ENCODE results near the gene ENPP6. TPM values are rescaled to one million over a fixed set of nuclear protein-coding genes. Genes with fewer than 3 reads are reported as not detected.
A peak's percentile ranks its signal among the peaks of the same experiment; 100 is the strongest.

The ENPP6 gene
- total and polyA plus RNA-seq, 2 donors = 1.2 to 1.9 TPM

GRCh38 chr4:184096561-184097240, 121.0 kb downstream of the ENPP6 start:
- Histone ChIP-seq H3K27ac (ENCODE audit: low read depth) (no peak overlapping the region), H3K36me3 (ENCODE audit: insufficient read depth) (no peaks in the 10 kb centered on the region)
- peak; percentile 87 for DNase-seq (ENCODE audit: extremely low spot score)

GRCh38 chr4:184094532-184095159, 123.0 kb downstream of the ENPP6 start:
- H3K4me3 ChIP-seq (ENCODE audit: low read depth, low read length) = no peak overlapping the region
- 40% methylated on average over 8 of the region's 8 CpGs for WGBS
- DNase-seq (ENCODE audit: extremely low spot score) = peak; percentile 25
- H3K27ac ChIP-seq (ENCODE audit: low read depth) = no peak overlapping the region
- H3K36me3 ChIP-seq (ENCODE audit: insufficient read depth) = no peaks in the 10 kb centered on the region
- H3K4me1 ChIP-seq (ENCODE audit: insufficient read depth) = no peaks in the 10 kb centered on the region

More at GRCh38 chr4:184096561-184097240, 121.0 kb downstream of the ENPP6 start:
- Histone ChIP-seq H3K4me3 (ENCODE audit: low read depth, low read length) (peak overlapping the region; percentile 10), H3K4me1 (ENCODE audit: insufficient read depth) (no peaks in the 10 kb centered on the region)
- whole genome bisulfite sequencing = 33% methylated on average over 13 of the region's 13 CpGs

DNA sequence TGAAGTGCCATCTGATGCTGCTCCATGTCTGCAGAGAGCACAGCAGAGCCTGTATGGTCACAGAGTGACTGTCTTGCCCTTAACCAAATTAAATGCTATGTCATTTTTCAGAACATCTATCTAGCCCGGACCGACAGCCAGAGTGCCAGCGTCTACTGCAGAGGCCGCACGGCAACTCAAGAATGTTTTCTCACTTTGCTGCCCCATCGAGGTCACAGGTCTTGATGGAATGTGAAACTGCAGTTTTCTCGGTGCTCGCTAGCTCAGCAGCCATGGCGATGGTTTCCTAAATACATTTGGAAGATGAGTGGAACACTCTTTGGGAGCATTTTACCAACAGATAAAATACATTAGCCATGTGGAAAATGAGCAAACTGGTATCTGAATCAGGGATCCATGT, 125.7 kb downstream of the ENPP6 start:
- H3K36me3 ChIP-seq (ENCODE audit: insufficient read depth) = no peaks in the 10 kb centered on the region
- no peak overlapping the region for H3K27ac ChIP-seq (ENCODE audit: low read depth)
- DNase-seq (ENCODE audit: extremely low spot score) = no peak
- no peaks in the 10 kb centered on the region for H3K4me1 ChIP-seq (ENCODE audit: insufficient read depth)
- WGBS = 88% methylated on average over 9 of the region's 9 CpGs
- H3K4me3 ChIP-seq (ENCODE audit: low read depth, low read length) = no peak overlapping the region

GRCh38 chr4:184090571-184090970, 127.1 kb downstream of the ENPP6 start:
- no peak overlapping the region for H3K27ac ChIP-seq (ENCODE audit: low read depth)
- no peak for DNase-seq (ENCODE audit: extremely low spot score)
- no peaks in the 10 kb centered on the region for H3K4me1 ChIP-seq (ENCODE audit: insufficient read depth)
- 87% methylated on average over 3 of the region's 3 CpGs for WGBS
- H3K4me3 ChIP-seq (ENCODE audit: low read depth, low read length) = no peak overlapping the region
- no peaks in the 10 kb centered on the region for H3K36me3 ChIP-seq (ENCODE audit: insufficient read depth)

GRCh38 chr4:184080674-184081073, 137.0 kb downstream of the ENPP6 start:
- WGBS = 70% methylated on average over 8 of the region's 8 CpGs
- Histone ChIP-seq H3K4me1 (ENCODE audit: insufficient read depth) (no peaks in the 10 kb centered on the region), H3K36me3 (ENCODE audit: insufficient read depth) (no peaks in the 10 kb centered on the region), H3K4me3 (ENCODE audit: low read depth, low read length) (no peak overlapping the region), H3K27ac (ENCODE audit: low read depth) (no peak overlapping the region)
- DNase-seq (ENCODE audit: extremely low spot score) = no peak

- H3K36me3 ChIP-seq (ENCODE audit: insufficient read depth) = no peaks in the 10 kb centered on the region
- DNase-seq (ENCODE audit: extremely low spot score) = no peak
- WGBS = 94% methylated on average over 5 of the region's 5 CpGs
- no peak overlapping the region for H3K4me3 ChIP-seq (ENCODE audit: low read depth, low read length)
- no peaks in the 10 kb centered on the region for H3K4me1 ChIP-seq (ENCODE audit: insufficient read depth)
- H3K27ac ChIP-seq (ENCODE audit: low read depth) = no peak overlapping the region
These were observed 142.8 kb downstream of the ENPP6 start for GRCh38 chr4:184074677-184075388.

- H3K27ac ChIP-seq (ENCODE audit: low read depth) = no peak overlapping the region
- DNase-seq (ENCODE audit: extremely low spot score) = no peak
- H3K4me1 ChIP-seq (ENCODE audit: insufficient read depth) = no peaks in the 10 kb centered on the region
- no peaks in the 10 kb centered on the region for H3K36me3 ChIP-seq (ENCODE audit: insufficient read depth)
- WGBS = 63% methylated on average over 9 of the region's 9 CpGs
- H3K4me3 ChIP-seq (ENCODE audit: low read depth, low read length) = no peak overlapping the region
These were observed 149.6 kb downstream of the ENPP6 start for GRCh38 chr4:184067931-184068554.

DNA sequence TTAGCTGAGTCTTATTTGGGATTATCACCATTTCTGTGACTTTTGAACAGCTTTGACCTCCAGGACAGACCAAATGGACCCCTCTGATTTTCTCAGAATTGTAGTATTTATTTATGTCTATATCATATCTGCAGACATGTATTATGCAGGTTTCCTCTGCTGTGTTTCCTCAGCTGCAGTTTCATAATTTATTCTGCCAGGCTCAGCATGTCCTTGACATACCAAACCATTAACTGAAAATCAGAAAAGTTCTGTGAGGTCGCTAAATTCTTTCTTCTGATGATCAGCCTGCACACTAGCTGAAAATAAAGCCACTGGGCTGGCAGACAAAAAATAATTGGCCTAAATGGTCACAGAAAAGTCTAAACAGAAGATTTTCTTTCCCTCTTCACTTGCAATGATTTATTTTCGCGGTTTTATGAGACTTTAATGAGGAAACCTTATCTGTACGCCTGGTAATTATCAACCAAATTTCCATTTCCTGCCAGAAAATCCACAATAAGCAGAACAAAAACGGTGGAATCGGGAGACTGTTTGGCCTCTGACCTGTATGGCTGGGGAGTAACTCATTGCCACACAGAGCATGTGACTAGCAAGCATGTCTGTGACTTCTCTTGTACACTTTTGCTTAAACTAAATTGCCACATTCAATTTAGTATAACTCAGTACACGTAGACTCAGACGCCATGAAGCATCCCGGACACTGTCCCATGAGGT, 150.9 kb downstream of the ENPP6 start:
- Histone ChIP-seq H3K4me1 (ENCODE audit: insufficient read depth) (no peaks in the 10 kb centered on the region), H3K4me3 (ENCODE audit: low read depth, low read length) (no peak overlapping the region), H3K27ac (ENCODE audit: low read depth) (no peak overlapping the region), H3K36me3 (ENCODE audit: insufficient read depth) (no peaks in the 10 kb centered on the region)
- no peak for DNase-seq (ENCODE audit: extremely low spot score)
- WGBS = 32% methylated on average over 9 of the region's 9 CpGs

DNA sequence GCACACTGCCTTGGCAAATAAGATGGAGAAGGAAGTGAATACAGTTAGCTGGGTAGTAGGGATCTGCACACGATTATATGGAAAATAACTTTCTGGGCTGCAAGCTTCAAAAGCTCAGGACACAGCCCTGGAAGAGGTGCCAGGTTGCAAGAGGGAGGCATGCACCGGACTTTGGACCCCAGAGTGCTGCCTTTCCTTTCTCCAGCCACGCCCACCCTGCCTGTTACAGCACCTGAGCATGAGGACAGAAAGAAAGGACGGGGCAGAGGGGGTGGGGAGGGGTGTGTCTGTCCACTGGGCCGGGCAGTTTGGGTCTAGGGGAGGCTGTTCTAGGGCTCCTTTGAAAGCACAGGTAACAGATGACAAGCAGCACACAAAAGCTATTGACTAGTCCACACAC, 152.8 kb downstream of the ENPP6 start:
- H3K27ac ChIP-seq (ENCODE audit: low read depth) = no peak overlapping the region
- DNase-seq (ENCODE audit: extremely low spot score) = no peak
- H3K4me3 ChIP-seq (ENCODE audit: low read depth, low read length) = no peak overlapping the region
- WGBS = 92% methylated on average over 5 of the region's 5 CpGs
- no peaks in the 10 kb centered on the region for H3K4me1 ChIP-seq (ENCODE audit: insufficient read depth)
- H3K36me3 ChIP-seq (ENCODE audit: insufficient read depth) = no peaks in the 10 kb centered on the region

DNA sequence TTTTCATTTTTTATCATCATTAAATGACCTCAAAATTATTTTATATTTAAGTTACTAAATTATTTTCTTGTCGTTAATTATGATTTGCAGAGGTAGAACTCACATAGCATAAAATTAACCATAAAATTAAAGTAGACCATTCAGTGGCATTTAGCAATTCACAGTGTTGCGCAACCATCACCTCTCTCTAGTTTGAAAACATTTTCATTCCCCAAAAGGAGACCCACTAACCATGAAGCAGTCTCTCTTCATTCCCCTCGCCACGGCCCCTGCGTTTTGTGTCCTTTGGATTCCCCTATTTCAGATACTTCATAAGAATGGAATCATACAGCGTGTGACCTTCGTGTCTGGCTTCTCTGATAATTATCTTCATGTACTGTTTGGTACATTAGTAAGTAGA, 154.9 kb downstream of the ENPP6 start:
- no peak for DNase-seq (ENCODE audit: extremely low spot score)
- H3K27ac ChIP-seq (ENCODE audit: low read depth) = no peak overlapping the region
- WGBS = 94% methylated on average over 7 of the region's 7 CpGs
- H3K36me3 ChIP-seq (ENCODE audit: insufficient read depth) = no peaks in the 10 kb centered on the region
- no peak overlapping the region for H3K4me3 ChIP-seq (ENCODE audit: low read depth, low read length)
- no peaks in the 10 kb centered on the region for H3K4me1 ChIP-seq (ENCODE audit: insufficient read depth)

- Histone ChIP-seq H3K27ac (ENCODE audit: low read depth) (no peak overlapping the region), H3K4me1 (ENCODE audit: insufficient read depth) (no peaks in the 10 kb centered on the region), H3K36me3 (ENCODE audit: insufficient read depth) (no peaks in the 10 kb centered on the region), H3K4me3 (ENCODE audit: low read depth, low read length) (no peak overlapping the region)
- DNase-seq (ENCODE audit: extremely low spot score) = no peak
- 87% methylated on average over 7 of the region's 7 CpGs for WGBS
These were observed 156.1 kb downstream of the ENPP6 start for GRCh38 chr4:184061582-184061981.

DNA sequence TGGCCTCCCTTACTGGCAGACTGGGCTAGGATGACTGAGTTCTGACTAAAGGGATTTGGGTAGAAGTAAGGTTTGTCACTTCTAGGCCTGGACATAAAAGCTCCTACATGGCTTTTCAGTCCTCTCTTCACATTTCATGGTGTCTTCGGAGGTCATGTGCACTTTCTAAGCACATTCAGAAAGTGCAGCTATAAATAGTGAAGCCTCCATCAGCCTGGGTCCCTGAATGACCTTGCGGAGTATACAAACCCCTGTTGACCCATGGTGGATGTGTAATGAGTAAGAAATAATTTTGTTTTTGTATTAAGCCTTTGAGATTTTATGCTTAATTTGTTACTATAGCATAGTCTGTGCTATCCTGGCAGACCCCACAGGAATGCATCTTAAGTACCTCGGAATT, 158.6 kb downstream of the ENPP6 start:
- Histone ChIP-seq H3K4me1 (ENCODE audit: insufficient read depth) (no peaks in the 10 kb centered on the region), H3K4me3 (ENCODE audit: low read depth, low read length) (no peak overlapping the region), H3K27ac (ENCODE audit: low read depth) (no peak overlapping the region), H3K36me3 (ENCODE audit: insufficient read depth) (no peaks in the 10 kb centered on the region)
- WGBS = 80% methylated on average over 3 of the region's 3 CpGs
- no peak for DNase-seq (ENCODE audit: extremely low spot score)

DNA sequence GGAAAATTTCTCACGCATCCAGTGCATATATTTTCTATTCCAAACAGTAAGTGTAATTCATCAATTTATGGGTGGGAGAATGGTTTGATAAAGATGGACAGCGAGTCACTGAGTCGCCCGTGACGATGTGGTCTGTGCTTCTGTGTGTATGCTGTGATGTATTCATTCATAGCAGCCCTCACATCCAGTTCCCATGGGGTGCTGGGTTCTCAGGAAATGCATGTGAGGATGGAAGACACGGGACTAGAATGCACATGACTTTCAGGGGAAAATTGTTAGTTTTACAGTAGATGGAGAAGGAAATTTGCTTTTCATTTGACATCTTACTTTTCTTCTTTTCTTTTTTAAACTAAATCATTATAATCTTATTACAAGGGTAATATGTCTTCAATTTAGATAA, 159.6 kb downstream of the ENPP6 start:
- WGBS = 89% methylated on average over 6 of the region's 6 CpGs

More for the DNA sequence above, 159.6 kb downstream of the ENPP6 start:
- Histone ChIP-seq H3K4me3 (ENCODE audit: low read depth, low read length) (no peak overlapping the region), H3K4me1 (ENCODE audit: insufficient read depth) (no peaks in the 10 kb centered on the region), H3K27ac (ENCODE audit: low read depth) (no peak overlapping the region), H3K36me3 (ENCODE audit: insufficient read depth) (no peaks in the 10 kb centered on the region)
- no peak for DNase-seq (ENCODE audit: extremely low spot score)
